Measurements from ENCODE around the gene COPB1. TPM values are rescaled to one million over a fixed set of nuclear protein-coding genes. Genes with fewer than 3 reads are reported as not detected.
"Not testable (repeated sequence)": the region's sequence is repeated elsewhere in the genome, so short reads cannot be mapped to it uniquely, and the experiment has no call there.

Gene COPB1
- total RNA-seq, 1 donor from 2014 or later, result 87.8 TPM

DNA sequence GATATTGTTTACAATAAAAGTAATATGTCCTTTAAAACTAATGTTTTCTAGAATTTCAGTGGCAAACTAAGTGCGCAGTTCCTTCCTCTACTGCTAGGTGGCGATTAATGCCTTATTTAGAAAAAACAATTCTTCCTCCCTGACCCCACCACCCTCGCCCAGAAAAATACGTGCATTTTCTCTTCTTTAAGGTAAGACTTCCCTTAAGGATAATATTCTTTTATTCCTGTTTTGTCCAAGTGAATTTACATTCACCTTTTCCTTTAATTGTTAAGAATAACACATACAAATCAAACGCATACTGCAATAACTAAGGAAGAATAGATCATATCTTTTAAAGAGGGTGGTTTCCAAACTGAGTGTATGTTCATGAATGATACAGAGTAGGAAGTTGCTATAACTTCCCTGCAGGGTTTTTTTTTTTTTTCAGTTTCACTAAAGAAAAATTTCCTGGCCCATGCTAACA lies 37.6 kb upstream of the COPB1 start:
- Histone ChIP-seq H3K36me3 (no peaks in the 10 kb centered on the region), H3K4me1 (peaks cover 41% of the 10 kb centered on the region), H3K27me3 (ENCODE audit: low read depth) (no peaks in the 10 kb centered on the region), H3K27ac (peak overlapping the region; percentile 49), H3K4me3 (peak overlapping the region; percentile 10), H3K9me3 (no peaks in the 10 kb centered on the region)
- intact Hi-C loops (cut with DNase I), result loop anchor here (10.0 kb wide), 1 partner anchor 368 kb away; no protein-coding TSS in a partner anchor
- TF ChIP-seq, protein P1, sequence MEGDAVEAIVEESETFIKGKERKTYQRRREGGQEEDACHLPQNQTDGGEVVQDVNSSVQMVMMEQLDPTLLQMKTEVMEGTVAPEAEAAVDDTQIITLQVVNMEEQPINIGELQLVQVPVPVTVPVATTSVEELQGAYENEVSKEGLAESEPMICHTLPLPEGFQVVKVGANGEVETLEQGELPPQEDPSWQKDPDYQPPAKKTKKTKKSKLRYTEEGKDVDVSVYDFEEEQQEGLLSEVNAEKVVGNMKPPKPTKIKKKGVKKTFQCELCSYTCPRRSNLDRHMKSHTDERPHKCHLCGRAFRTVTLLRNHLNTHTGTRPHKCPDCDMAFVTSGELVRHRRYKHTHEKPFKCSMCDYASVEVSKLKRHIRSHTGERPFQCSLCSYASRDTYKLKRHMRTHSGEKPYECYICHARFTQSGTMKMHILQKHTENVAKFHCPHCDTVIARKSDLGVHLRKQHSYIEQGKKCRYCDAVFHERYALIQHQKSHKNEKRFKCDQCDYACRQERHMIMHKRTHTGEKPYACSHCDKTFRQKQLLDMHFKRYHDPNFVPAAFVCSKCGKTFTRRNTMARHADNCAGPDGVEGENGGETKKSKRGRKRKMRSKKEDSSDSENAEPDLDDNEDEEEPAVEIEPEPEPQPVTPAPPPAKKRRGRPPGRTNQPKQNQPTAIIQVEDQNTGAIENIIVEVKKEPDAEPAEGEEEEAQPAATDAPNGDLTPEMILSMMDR (IDR thresholded peaks at IDR 0.05), result peak; percentile 81
- DNase-seq, result no peak
- ATAC-seq, result peak; percentile 47 to 56

DNA sequence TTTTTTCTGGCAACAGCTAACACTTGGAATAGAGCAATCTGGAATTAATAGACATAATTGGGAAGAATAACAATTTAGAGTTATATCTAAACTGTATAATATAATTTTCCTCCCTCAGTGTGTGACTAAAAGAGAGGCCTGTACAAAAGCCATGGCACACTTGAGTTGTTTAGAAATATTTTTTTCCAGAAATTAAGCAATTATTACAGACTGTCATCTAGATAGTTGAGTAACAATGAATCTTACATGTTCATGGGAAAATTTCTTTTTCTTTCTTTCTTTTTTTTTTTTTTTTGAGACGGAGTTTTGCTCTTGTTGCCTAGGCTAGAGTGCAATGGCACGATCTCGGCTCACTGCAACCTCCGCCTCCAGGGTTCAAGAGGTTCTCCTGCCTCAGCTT lies 35.6 kb upstream of the COPB1 start:
- intact Hi-C loops (cut with DNase I), result loop anchor here (10.0 kb wide), 1 partner anchor 370 kb away; no protein-coding TSS in a partner anchor
- not testable (repeated sequence) for ATAC-seq

DNA sequence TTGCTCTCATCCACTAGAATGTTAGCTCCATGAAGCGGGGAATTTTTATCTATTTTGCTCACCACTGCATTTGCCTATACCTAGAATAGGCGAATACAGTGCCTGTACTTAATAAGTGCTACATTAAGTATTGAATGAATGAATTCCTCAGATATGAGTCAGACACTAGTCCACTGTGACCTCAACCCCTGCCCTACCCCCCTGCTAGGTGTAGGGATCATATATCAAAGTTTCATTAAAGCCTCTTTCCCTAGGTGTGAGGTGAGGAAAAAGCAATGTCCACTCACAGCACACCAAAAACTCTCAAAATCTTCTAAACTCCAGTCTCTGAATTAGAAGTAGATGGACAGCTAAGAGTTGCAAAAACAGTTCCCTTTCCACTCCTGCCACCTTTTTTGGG lies 30.3 kb upstream of the COPB1 start:
- H3K27ac ChIP-seq, result no peak overlapping the region
- H3K9me3 ChIP-seq, result no peaks in the 10 kb centered on the region
- H3K4me1 ChIP-seq, result no peaks in the 10 kb centered on the region
- DNase-seq (no peak), ATAC-seq (no peak)
- intact Hi-C loops (cut with DNase I), result loop anchor here (10.0 kb wide), 1 partner anchor 375 kb away; no protein-coding TSS in a partner anchor
- TF ChIP-seq, protein P1 (IDR thresholded peaks at IDR 0.05), result no peak
- no peak overlapping the region for H3K4me3 ChIP-seq
- H3K27me3 ChIP-seq (ENCODE audit: low read depth), result no peaks in the 10 kb centered on the region
- H3K36me3 ChIP-seq, result no peaks in the 10 kb centered on the region

More for the DNA sequence above, 35.6 kb upstream of the COPB1 start:
- H3K4me3 ChIP-seq; H3K27me3 ChIP-seq (ENCODE audit: low read depth); H3K36me3 ChIP-seq; H3K27ac ChIP-seq; H3K9me3 ChIP-seq; DNase-seq: not testable (repeated sequence)
- peaks cover 23% of the 10 kb centered on the region for H3K4me1 ChIP-seq

DNA sequence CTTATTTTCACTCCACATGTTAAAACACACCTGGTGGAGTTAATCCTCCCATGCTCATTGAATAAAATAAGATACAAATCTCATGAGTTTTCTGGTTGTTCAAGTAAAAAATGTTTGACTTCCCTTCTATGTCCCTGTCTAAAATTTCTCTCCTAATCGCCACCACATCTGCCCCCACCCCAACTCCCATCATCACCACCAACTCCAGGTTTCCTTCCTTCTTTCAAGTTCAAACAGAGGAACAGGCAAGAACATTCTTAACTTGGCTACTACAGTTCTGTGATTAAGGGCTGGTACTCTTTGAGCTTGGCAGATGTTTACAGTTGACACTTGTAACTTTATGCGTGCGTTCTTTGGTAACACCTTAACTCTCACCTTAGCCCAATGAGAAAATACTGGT lies 29.7 kb upstream of the COPB1 start:
- DNase-seq, result no peak
- Histone ChIP-seq H3K27ac (no peak overlapping the region), H3K4me1 (no peaks in the 10 kb centered on the region), H3K36me3 (no peaks in the 10 kb centered on the region), H3K9me3 (no peaks in the 10 kb centered on the region), H3K4me3 (no peak overlapping the region), H3K27me3 (ENCODE audit: low read depth) (no peaks in the 10 kb centered on the region)
- intact Hi-C loops (cut with DNase I), result no loop called here
- TF ChIP-seq, protein P1 (IDR thresholded peaks at IDR 0.05), result no peak
- ATAC-seq, result no peak

DNA sequence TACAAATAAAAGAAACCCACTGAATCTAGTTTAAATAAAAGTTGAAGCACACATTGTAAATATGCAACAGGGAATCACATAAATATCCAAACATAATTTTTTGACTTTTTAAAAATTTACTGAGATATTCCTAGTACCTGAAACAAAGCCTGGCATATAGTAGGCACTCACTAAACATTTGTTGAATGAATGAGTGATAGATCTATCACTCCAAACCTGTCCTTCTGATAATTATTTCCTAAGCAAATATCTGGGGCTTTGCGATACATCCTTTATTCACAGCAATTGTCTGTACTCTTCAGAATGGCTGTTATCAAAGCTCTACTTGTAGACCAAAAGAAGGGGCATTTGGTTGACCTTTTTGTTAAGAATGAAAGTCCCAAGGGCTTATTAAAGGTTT lies 23.2 kb upstream of the COPB1 start:
- ATAC-seq (no peak), DNase-seq (no peak)
- no peak overlapping the region for H3K4me3 ChIP-seq
- H3K27me3 ChIP-seq (ENCODE audit: low read depth), result no peaks in the 10 kb centered on the region
- intact Hi-C loops (cut with DNase I), result no loop called here
- TF ChIP-seq, protein P1 (IDR thresholded peaks at IDR 0.05), result no peak
- peaks cover 26% of the 10 kb centered on the region for H3K4me1 ChIP-seq
- no peaks in the 10 kb centered on the region for H3K9me3 ChIP-seq
- peaks cover 6% of the 10 kb centered on the region for H3K36me3 ChIP-seq
- no peak overlapping the region for H3K27ac ChIP-seq

DNA sequence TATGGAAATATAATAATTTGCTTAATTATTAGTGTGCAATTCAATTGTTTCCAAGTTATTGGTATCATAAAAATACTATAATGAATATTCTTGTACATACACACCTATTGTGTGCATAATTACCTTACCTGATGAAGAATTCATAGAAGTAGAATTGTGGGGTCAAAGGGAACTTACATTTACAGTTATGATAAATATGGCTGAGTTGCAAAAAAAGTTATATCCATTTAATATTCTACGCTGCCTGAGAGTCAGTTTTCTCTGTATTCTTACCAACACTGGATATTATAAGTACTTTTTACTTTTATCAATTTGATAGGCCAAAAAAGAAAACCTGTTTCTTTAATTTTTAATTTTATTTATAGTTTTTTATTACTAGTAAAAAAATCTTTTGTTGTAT lies 22.6 kb upstream of the COPB1 start:
- peaks cover 26% of the 10 kb centered on the region for H3K4me1 ChIP-seq
- no peak overlapping the region for H3K27ac ChIP-seq
- DNase-seq (no peak), ATAC-seq (no peak)
- TF ChIP-seq, protein P1 (IDR thresholded peaks at IDR 0.05), result no peak
- no peaks in the 10 kb centered on the region for H3K27me3 ChIP-seq (ENCODE audit: low read depth)
- no peaks in the 10 kb centered on the region for H3K9me3 ChIP-seq
- H3K4me3 ChIP-seq, result no peak overlapping the region
- peaks cover 11% of the 10 kb centered on the region for H3K36me3 ChIP-seq
- intact Hi-C loops (cut with DNase I), result no loop called here
